Measurements from ENCODE around the gene NOTCH3. TPM values are rescaled to one million over a fixed set of nuclear protein-coding genes. Genes with fewer than 3 reads are reported as not detected.

The NOTCH3 gene
- total RNA-seq, 1 experiment from 2014 or later, result 0.14 TPM

- no peak for DNase-seq (ENCODE audit: low read depth)
- in situ Hi-C loops (cut with HindIII; ENCODE audit: low pct_unique_long_range_greater_than_20kb, low sequenced_read_pairs), result no loop called here
Observed at GRCh38 chr19:15115762-15116615, 84.8 kb downstream of the NOTCH3 start.

GRCh38 chr19:15115080-15115479, 85.7 kb downstream of the NOTCH3 start:
- no peak for DNase-seq (ENCODE audit: low read depth)
- in situ Hi-C loops (cut with HindIII; ENCODE audit: low pct_unique_long_range_greater_than_20kb, low sequenced_read_pairs), result no loop called here

GRCh38 chr19:15114153-15114540, 86.6 kb downstream of the NOTCH3 start:
- no peak for DNase-seq (ENCODE audit: low read depth)
- in situ Hi-C loops (cut with HindIII; ENCODE audit: low pct_unique_long_range_greater_than_20kb, low sequenced_read_pairs), result no loop called here

GRCh38 chr19:15113245-15114152, 87.3 kb downstream of the NOTCH3 start:
- in situ Hi-C loops (cut with HindIII; ENCODE audit: low pct_unique_long_range_greater_than_20kb, low sequenced_read_pairs), result no loop called here
- DNase-seq (ENCODE audit: low read depth), result no peak

- DNase-seq (ENCODE audit: low read depth), result no peak
- in situ Hi-C loops (cut with HindIII; ENCODE audit: low pct_unique_long_range_greater_than_20kb, low sequenced_read_pairs), result no loop called here
Observed at GRCh38 chr19:15112385-15112784, 88.4 kb downstream of the NOTCH3 start.

GRCh38 chr19:15111758-15112157, 89.0 kb downstream of the NOTCH3 start:
- no peak for DNase-seq (ENCODE audit: low read depth)
- in situ Hi-C loops (cut with HindIII; ENCODE audit: low pct_unique_long_range_greater_than_20kb, low sequenced_read_pairs), result no loop called here

- DNase-seq (ENCODE audit: low read depth), result no peak
- in situ Hi-C loops (cut with HindIII; ENCODE audit: low pct_unique_long_range_greater_than_20kb, low sequenced_read_pairs), result no loop called here
Observed at GRCh38 chr19:15110418-15110815, 90.4 kb downstream of the NOTCH3 start.

GRCh38 chr19:15109768-15110417, 90.9 kb downstream of the NOTCH3 start:
- DNase-seq (ENCODE audit: low read depth), result no peak
- in situ Hi-C loops (cut with HindIII; ENCODE audit: low pct_unique_long_range_greater_than_20kb, low sequenced_read_pairs), result no loop called here

Other genes starting within 250 kb of the NOTCH3 start
- not detected in 2 replicates for gene SLC1A6, start 221.1 kb downstream of the NOTCH3 start, total RNA-seq (2014; rRNA removed; shearing (Covaris generic); ENCODE audit: low replicate concordance)
- gene CASP14, start 151.5 kb downstream of the NOTCH3 start, total RNA-seq (2014; rRNA removed; shearing (Covaris generic); ENCODE audit: low replicate concordance), result not detected in 2 replicates
- not detected in 2 replicates for gene OR1I1, start 118.8 kb downstream of the NOTCH3 start, total RNA-seq (2014; rRNA removed; shearing (Covaris generic); ENCODE audit: low replicate concordance)
- gene SYDE1, start 93.6 kb downstream of the NOTCH3 start, total RNA-seq (2014; rRNA removed; shearing (Covaris generic); ENCODE audit: low replicate concordance), result 21.7 and 31.3 TPM in 2 replicates
- not detected in 2 replicates for gene EPHX3, start 31.5 kb upstream of the NOTCH3 start, total RNA-seq (2014; rRNA removed; shearing (Covaris generic); ENCODE audit: low replicate concordance)
- 7.2 and 7.5 TPM in 2 replicates for gene BRD4, start 131.5 kb upstream of the NOTCH3 start, total RNA-seq (2014; rRNA removed; shearing (Covaris generic); ENCODE audit: low replicate concordance)
- gene AKAP8, start 178.8 kb upstream of the NOTCH3 start, total RNA-seq (2014; rRNA removed; shearing (Covaris generic); ENCODE audit: low replicate concordance), result 15.8 and 18.9 TPM in 2 replicates
- 51.8 and 58.5 TPM in 2 replicates for gene AKAP8L, start 218.0 kb upstream of the NOTCH3 start, total RNA-seq (2014; rRNA removed; shearing (Covaris generic); ENCODE audit: low replicate concordance)
- 9.7 and 11.5 TPM in 2 replicates for gene WIZ, start 249.0 kb upstream of the NOTCH3 start, total RNA-seq (2014; rRNA removed; shearing (Covaris generic); ENCODE audit: low replicate concordance)